GM23338 (cell line): ENCODE results near the gene CHD9. TPM values are rescaled to one million over a fixed set of nuclear protein-coding genes. Genes with fewer than 3 reads are reported as not detected.
A peak's percentile ranks its signal among the peaks of the same experiment; 100 is the strongest.

Experiments used
- ATAC-seq: fragments of 200-7000 bp; cut with Tn5 transposase; 3 replicates; pipeline ENCODE4 v1.9.1; 2020
- DNase-seq: peaks from one replicate; pipeline ENCODE4 v3.0.0-alpha.2; 2015; ENCODE audit warnings: low spot score
- H2AFZ ChIP-seq: fragments of 200-600 bp; sonication (generic); 2 replicates; pipeline ENCODE4 v1.8.0; 2016; ENCODE audit warnings: antibody characterized with exemption, mild to moderate bottlenecking, moderate library complexity
- H3F3A ChIP-seq: fragments of 200-600 bp; sonication (generic); replicated peaks from 2 replicates; pipeline ENCODE4 v1.8.0; 2017; ENCODE audit warnings: antibody characterized with exemption, mixed run types, low read depth
- H3K27ac ChIP-seq: fragments of 200-600 bp; sonication (generic); 2 replicates; pipeline ENCODE4 v1.6.1; 2016; ENCODE audit warnings: low read depth
- H3K27me3 ChIP-seq: fragments of 200-600 bp; sonication (generic); 2 replicates; pipeline ENCODE4 v1.8.0; 2016; ENCODE audit warnings: mild to moderate bottlenecking, mixed run types, moderate library complexity; ENCODE audit not compliant: insufficient read depth
- H3K36me3 ChIP-seq: fragments of 200-600 bp; sonication (generic); 2 replicates; pipeline ENCODE4 v1.8.0; 2016; ENCODE audit warnings: mild to moderate bottlenecking; ENCODE audit not compliant: insufficient read depth
- H3K4me1 ChIP-seq: fragments of 200-600 bp; sonication (generic); 2 replicates; pipeline ENCODE4 v1.8.0; 2016; ENCODE audit warnings: mild to moderate bottlenecking, moderate library complexity; ENCODE audit not compliant: insufficient read depth
- H3K4me2 ChIP-seq: fragments of 200-600 bp; sonication (generic); 2 replicates; pipeline ENCODE4 v1.7.1; 2017; ENCODE audit warnings: mixed run types
- H3K4me3 ChIP-seq: fragments of 200-600 bp; sonication (generic); 2 replicates; pipeline ENCODE4 v1.6.1; 2016; ENCODE audit warnings: mixed run types
- H3K79me2 ChIP-seq: fragments of 200-600 bp; sonication (generic); replicated peaks from 2 replicates; pipeline ENCODE4 v1.8.0; 2017; ENCODE audit warnings: mild to moderate bottlenecking; ENCODE audit not compliant: insufficient read depth
- H3K9me2 ChIP-seq: fragments of 200-600 bp; sonication (generic); 2 replicates; pipeline ENCODE4 v1.8.0; 2017; ENCODE audit not compliant: insufficient read depth
- H4K20me1 ChIP-seq: fragments of 200-600 bp; sonication (generic); replicated peaks from 2 replicates; pipeline ENCODE4 v1.8.0; 2017; ENCODE audit warnings: mild to moderate bottlenecking; ENCODE audit not compliant: insufficient read depth
- H3K27ac Mint-ChIP-seq: 2 replicates; pipeline ENCODE4 v1.8.0; 2020; ENCODE audit warnings: inconsistent platforms, mild to moderate bottlenecking, moderate library complexity, mixed read lengths
- H3K27me3 Mint-ChIP-seq: 3 replicates; pipeline ENCODE4 v1.8.0; 2022; ENCODE audit warnings: low read depth, mild to moderate bottlenecking, moderate library complexity, mixed read lengths, inconsistent platforms; ENCODE audit not compliant: insufficient read depth, poor library complexity
- H3K36me3 Mint-ChIP-seq: 3 replicates; pipeline ENCODE4 v1.8.0; 2021; ENCODE audit warnings: low read depth, mild to moderate bottlenecking, inconsistent platforms, moderate library complexity, mixed read lengths
- H3K4me1 Mint-ChIP-seq: 3 replicates; pipeline ENCODE4 v1.8.0; 2020; ENCODE audit warnings: mild to moderate bottlenecking, inconsistent platforms, mixed read lengths
- H3K4me3 Mint-ChIP-seq: 3 replicates; pipeline ENCODE4 v1.8.0; 2021; ENCODE audit warnings: moderate library complexity, mild to moderate bottlenecking, inconsistent platforms, mixed read lengths
- H3K9me3 Mint-ChIP-seq: 3 replicates; pipeline ENCODE4 v1.8.0; 2020; ENCODE audit warnings: moderate library complexity, mild to moderate bottlenecking, inconsistent platforms, mixed read lengths
- CREB1 ChIP-seq: fragments of 250-450 bp; sonication (Bioruptor Pico); IDR thresholded peaks from 2 replicates; pipeline ENCODE4 v1.5.0; 2020; ENCODE audit warnings: low read depth, mild to moderate bottlenecking, moderate library complexity
- EZH2 ChIP-seq: fragments of 200-600 bp; sonication (generic); IDR thresholded peaks from one replicate; pipeline ENCODE4 v1.8.0; 2017; ENCODE audit warnings: antibody characterized with exemption, mild to moderate bottlenecking, low read depth; ENCODE audit not compliant: unreplicated experiment
- NANOG ChIP-seq: IDR thresholded peaks from 2 replicates; pipeline ENCODE4 v1.6.1; 2016; ENCODE audit warnings: antibody characterized with exemption, borderline replicate concordance
- POLR2AphosphoS5 ChIP-seq: IDR thresholded peaks from 2 replicates; pipeline ENCODE4 v1.6.1; 2016; ENCODE audit warnings: antibody characterized with exemption, low read depth
- ZNF114 ChIP-seq: fragments of 250-450 bp; sonication (Bioruptor Pico); IDR thresholded peaks from 2 replicates; pipeline ENCODE4 v1.5.0; 2020; ENCODE audit warnings: mild to moderate bottlenecking, moderate library complexity
- ZNF331 ChIP-seq: fragments of 250-450 bp; sonication (Bioruptor Pico); IDR thresholded peaks from 2 replicates; pipeline ENCODE4 v1.5.0; 2020; ENCODE audit warnings: low read depth, mild to moderate bottlenecking, moderate library complexity
- polyA plus RNA-seq: library from polyadenylated mRNA; unstranded; fragments of >200 nt; fragmentation: Nextera tagmentation; extraction: Ambion mirVana; gene quantifications from 2 replicates; pipeline ENCODE4 v1.2.1, GENCODE V29; 2016
- total RNA-seq: library from RNA; depleted of rRNA; stranded (reverse); fragments of >200 nt; shearing (Covaris generic); gene quantifications from 2 replicates; pipeline ENCODE4 v1.2.3, GENCODE V29; 2014
- TF ChIP-seq, protein P1 (sequence below), 2 experiments: fragments of 200-600 bp in 1 of 2; sonication (generic) in 1 of 2; conservative IDR thresholded peaks; 2 replicates each; pipeline versions ENCODE4 v1.5.1 to v1.6.1; 2016 to 2017; ENCODE audit warnings: antibody characterized with exemption in 2 of 2, low read depth in 2 of 2, mild to moderate bottlenecking in 2 of 2, moderate library complexity in 1 of 2

The CHD9 gene
- total and polyA plus RNA-seq, 2 experiments from 2014 or later, result 18.8 to 46.6 TPM

DNA sequence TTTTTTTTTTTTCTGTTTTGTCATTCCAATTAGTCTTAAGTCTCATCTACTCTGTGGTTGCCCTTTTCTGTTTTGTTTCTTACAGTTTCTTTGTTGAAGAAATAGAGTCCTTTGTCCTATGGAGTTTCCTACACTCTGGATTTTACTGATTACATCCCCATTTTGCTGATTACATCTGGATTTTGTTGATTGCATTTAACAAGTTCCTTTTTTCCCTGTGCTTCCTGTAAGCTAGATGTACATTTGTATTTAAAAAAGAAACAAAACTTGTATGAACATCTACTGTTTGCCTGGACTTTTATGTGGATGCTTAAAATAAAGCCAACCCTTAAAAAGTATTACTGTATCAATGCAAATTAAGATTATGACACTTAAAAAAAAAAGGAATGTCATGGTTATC lies 147.6 kb downstream of the CHD9 start:
- Mint-ChIP-seq H3K9me3 (peaks cover 24% of the 10 kb centered on the region), H3K36me3 (peaks cover 26% of the 10 kb centered on the region), H3K27me3 (peaks cover 2% of the 10 kb centered on the region), H3K4me3 (no peak overlapping the region), H3K27ac (no peak overlapping the region), H3K4me1 (peaks cover 13% of the 10 kb centered on the region; the same call in 2 of the 3 replicates)
- Histone ChIP-seq H3K9me2 (no peaks in the 10 kb centered on the region), H3K4me1 (no peaks in the 10 kb centered on the region), H3K4me3 (no peak overlapping the region), H3K79me2 (no peaks in the 10 kb centered on the region; the same call in 1 of the 2 replicates), H4K20me1 (no peaks in the 10 kb centered on the region), H3K27me3 (no peaks in the 10 kb centered on the region), H3K27ac (no peak overlapping the region), H2AFZ (no peak overlapping the region), H3K4me2 (no peak overlapping the region), H3F3A (no peaks in the 10 kb centered on the region), H3K36me3 (no peaks in the 10 kb centered on the region)
- no peak for DNase-seq
- no peak for TF ChIP-seq ZNF114 (CRISPR knock-in tag)
- TF ChIP-seq POLR2AphosphoS5, result no peak
- ATAC-seq, result no peak

DNA sequence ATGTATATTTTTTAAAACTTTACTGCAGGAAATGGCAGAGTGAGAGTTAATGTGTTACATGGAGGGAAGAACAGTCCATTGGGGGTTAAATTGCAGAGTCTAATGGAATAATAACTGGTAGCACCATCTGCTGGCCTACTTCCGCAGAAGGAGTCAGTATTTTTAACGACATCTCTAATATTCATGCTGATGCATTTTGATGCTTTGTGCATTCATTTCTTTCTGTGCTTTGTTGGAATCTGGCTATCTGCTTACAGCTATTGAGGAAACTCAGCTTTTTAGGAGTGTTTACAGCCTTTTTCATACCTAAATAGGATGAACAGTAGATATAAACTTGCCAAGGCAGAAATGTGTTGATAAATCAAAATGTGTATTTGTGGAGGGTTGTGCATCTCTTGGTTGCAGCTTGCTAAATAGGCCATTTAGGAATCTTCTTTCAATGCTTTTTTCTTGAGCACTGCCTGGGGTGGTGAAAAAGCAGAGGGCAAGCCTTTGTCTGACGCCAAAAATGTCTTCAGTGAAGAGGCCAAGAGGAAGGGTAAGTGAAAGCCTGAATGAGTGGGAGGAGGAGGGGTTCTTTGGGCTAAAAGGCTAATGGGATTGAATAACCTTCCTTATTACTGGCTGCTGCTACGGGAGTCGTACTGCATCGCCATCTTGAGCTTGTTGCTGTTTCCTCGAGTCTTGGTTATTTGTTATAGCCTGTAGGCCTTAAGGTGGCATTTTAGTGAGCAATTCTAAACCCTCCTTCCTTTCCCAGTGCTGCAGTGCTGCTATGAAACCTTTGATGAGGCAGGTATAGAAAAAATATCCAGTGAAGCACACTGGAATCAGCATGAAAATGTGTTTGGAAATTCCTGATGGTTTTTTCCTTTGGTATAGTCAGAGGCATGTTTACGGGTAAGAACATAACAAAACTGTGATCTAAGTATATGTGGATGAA lies 153.3 kb downstream of the CHD9 start:
- H4K20me1 ChIP-seq, result no peaks in the 10 kb centered on the region
- Mint-ChIP-seq H3K4me1 (peaks cover 24% of the 10 kb centered on the region; the same call in 2 of the 3 replicates), H3K36me3 (peaks cover 35% of the 10 kb centered on the region), H3K27me3 (peaks cover 2% of the 10 kb centered on the region), H3K9me3 (peaks cover 5% of the 10 kb centered on the region; the same call in 2 of the 3 replicates), H3K27ac (peak overlapping the region; percentile 99), H3K4me3 (peak overlapping the region; percentile 91)
- H3K4me2 ChIP-seq, result peak overlapping the region; percentile 39
- no peaks in the 10 kb centered on the region for H3F3A ChIP-seq
- TF ChIP-seq, protein P1, sequence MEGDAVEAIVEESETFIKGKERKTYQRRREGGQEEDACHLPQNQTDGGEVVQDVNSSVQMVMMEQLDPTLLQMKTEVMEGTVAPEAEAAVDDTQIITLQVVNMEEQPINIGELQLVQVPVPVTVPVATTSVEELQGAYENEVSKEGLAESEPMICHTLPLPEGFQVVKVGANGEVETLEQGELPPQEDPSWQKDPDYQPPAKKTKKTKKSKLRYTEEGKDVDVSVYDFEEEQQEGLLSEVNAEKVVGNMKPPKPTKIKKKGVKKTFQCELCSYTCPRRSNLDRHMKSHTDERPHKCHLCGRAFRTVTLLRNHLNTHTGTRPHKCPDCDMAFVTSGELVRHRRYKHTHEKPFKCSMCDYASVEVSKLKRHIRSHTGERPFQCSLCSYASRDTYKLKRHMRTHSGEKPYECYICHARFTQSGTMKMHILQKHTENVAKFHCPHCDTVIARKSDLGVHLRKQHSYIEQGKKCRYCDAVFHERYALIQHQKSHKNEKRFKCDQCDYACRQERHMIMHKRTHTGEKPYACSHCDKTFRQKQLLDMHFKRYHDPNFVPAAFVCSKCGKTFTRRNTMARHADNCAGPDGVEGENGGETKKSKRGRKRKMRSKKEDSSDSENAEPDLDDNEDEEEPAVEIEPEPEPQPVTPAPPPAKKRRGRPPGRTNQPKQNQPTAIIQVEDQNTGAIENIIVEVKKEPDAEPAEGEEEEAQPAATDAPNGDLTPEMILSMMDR (conservative IDR thresholded peaks at IDR 0.05; ENCODE audit: low read depth in 2 of 2), result peak; percentile 48 to 59
- TF ChIP-seq NANOG, result no peak
- peak overlapping the region; percentile 32; the same call in 1 of the 2 replicates for H3K4me3 ChIP-seq
- H3K4me1 ChIP-seq, result 0 out of 2 replicates have a peak, but pooled peaks cover 4% of the 10 kb centered on the region
- peaks cover 8% of the 10 kb centered on the region; the same call in 1 of the 2 replicates for H3K79me2 ChIP-seq
- H3K9me2 ChIP-seq, result no peaks in the 10 kb centered on the region
- H3K27me3 ChIP-seq, result no peaks in the 10 kb centered on the region
- no peaks in the 10 kb centered on the region for H3K36me3 ChIP-seq
- DNase-seq, result peak; percentile 80
- ATAC-seq, result peak; percentile 98
- no peak overlapping the region for H2AFZ ChIP-seq
- peak overlapping the region; percentile 83 for H3K27ac ChIP-seq

DNA sequence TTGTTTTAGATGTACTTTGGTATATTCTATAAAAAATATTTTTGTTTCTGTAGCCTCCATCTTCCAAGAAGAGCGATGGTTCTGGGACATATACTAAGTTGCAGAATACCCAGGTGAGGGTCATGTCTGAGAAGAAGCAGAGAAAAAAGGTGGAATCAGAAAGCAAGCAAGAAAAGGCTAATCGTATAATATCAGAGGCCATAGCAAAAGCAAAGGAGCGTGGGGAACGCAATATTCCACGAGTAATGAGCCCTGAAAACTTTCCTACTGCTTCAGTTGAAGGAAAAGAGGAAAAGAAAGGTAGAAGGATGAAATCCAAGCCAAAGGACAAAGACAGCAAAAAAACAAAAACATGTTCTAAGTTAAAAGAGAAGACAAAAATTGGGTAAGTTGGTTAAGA lies 154.6 kb downstream of the CHD9 start:
- Histone ChIP-seq H3K9me2 (no peaks in the 10 kb centered on the region), H3K27ac (peak overlapping the region; percentile 37; the same call in 1 of the 2 replicates), H4K20me1 (no peaks in the 10 kb centered on the region), H3K4me2 (peak overlapping the region; percentile 5; the same call in 1 of the 2 replicates), H2AFZ (no peak overlapping the region), H3K36me3 (no peaks in the 10 kb centered on the region), H3F3A (no peaks in the 10 kb centered on the region), H3K4me3 (peak overlapping the region; percentile 13; the same call in 1 of the 2 replicates), H3K4me1 (0 out of 2 replicates have a peak, but pooled peaks cover 4% of the 10 kb centered on the region), H3K27me3 (no peaks in the 10 kb centered on the region), H3K79me2 (peaks cover 12% of the 10 kb centered on the region; the same call in 1 of the 2 replicates)
- Mint-ChIP-seq H3K27me3 (peaks cover 2% of the 10 kb centered on the region), H3K27ac (peak overlapping the region; percentile 89), H3K36me3 (peaks cover 39% of the 10 kb centered on the region), H3K4me3 (peak overlapping the region; percentile 91), H3K4me1 (peaks cover 24% of the 10 kb centered on the region; the same call in 2 of the 3 replicates), H3K9me3 (no peaks in the 10 kb centered on the region)
- no peak for DNase-seq
- ATAC-seq, result no peak
- no peak for TF ChIP-seq CREB1
- no peak for TF ChIP-seq POLR2AphosphoS5
- no peak for TF ChIP-seq ZNF331 (CRISPR knock-in tag)
- no peak for TF ChIP-seq EZH2
